Endothelial cell (in vitro differentiated cells): ENCODE data around the gene CCSER1. TPM values are rescaled to one million over a fixed set of nuclear protein-coding genes. Genes with fewer than 3 reads are reported as not detected.

Source experiments
- DNase-seq: peaks from one replicate; pipeline ENCODE4 v3.0.0; 2021; ENCODE audit warnings: low spot score
- H3K27ac Mint-ChIP-seq: one replicate; pipeline ENCODE4 v1.8.0; 2021; ENCODE audit warnings: mixed read lengths, inconsistent platforms; ENCODE audit not compliant: unreplicated experiment
- H3K27me3 Mint-ChIP-seq: one replicate; pipeline ENCODE4 v1.8.0; 2021; ENCODE audit warnings: mild to moderate bottlenecking, moderate library complexity, mixed read lengths, inconsistent platforms; ENCODE audit not compliant: unreplicated experiment
- H3K36me3 Mint-ChIP-seq: one replicate; pipeline ENCODE4 v1.8.0; 2021; ENCODE audit warnings: mild to moderate bottlenecking, low read depth, mixed read lengths, inconsistent platforms; ENCODE audit not compliant: unreplicated experiment
- H3K4me1 Mint-ChIP-seq: one replicate; pipeline ENCODE4 v1.8.0; 2021; ENCODE audit warnings: mild to moderate bottlenecking, mixed read lengths, inconsistent platforms; ENCODE audit not compliant: unreplicated experiment
- H3K4me3 Mint-ChIP-seq: one replicate; pipeline ENCODE4 v1.8.0; 2021; ENCODE audit warnings: mild to moderate bottlenecking, mixed read lengths, inconsistent platforms; ENCODE audit not compliant: unreplicated experiment
- H3K9me3 Mint-ChIP-seq: one replicate; pipeline ENCODE4 v1.8.0; 2021; ENCODE audit warnings: mixed read lengths, inconsistent platforms; ENCODE audit not compliant: unreplicated experiment
- total RNA-seq: library from RNA; stranded (reverse); fragmentation: NEBNext Ultra II Directional; extraction: Animal tissue kit (Norgen Biotek cat#: 25700); gene quantifications from one replicate; pipeline ENCODE4 v1.2.1, GENCODE V29; 2021; ENCODE audit not compliant: unreplicated experiment
- TF ChIP-seq, protein P1 (sequence below): fragments of 200-600 bp; sonication (generic); IDR thresholded peaks from one replicate; pipeline ENCODE4 v1.5.0; 2021; ENCODE audit warnings: antibody characterized with exemption; ENCODE audit not compliant: unreplicated experiment

Gene CCSER1
- total RNA-seq, 1 donor from 2014 or later = 3.0 TPM

- Mint-ChIP-seq H3K27me3 (no peaks in the 10 kb centered on the region), H3K4me1 (no peaks in the 10 kb centered on the region), H3K4me3 (no peak overlapping the region), H3K27ac (no peak overlapping the region), H3K36me3 (no peaks in the 10 kb centered on the region), H3K9me3 (no peaks in the 10 kb centered on the region)
- TF ChIP-seq, protein P1, sequence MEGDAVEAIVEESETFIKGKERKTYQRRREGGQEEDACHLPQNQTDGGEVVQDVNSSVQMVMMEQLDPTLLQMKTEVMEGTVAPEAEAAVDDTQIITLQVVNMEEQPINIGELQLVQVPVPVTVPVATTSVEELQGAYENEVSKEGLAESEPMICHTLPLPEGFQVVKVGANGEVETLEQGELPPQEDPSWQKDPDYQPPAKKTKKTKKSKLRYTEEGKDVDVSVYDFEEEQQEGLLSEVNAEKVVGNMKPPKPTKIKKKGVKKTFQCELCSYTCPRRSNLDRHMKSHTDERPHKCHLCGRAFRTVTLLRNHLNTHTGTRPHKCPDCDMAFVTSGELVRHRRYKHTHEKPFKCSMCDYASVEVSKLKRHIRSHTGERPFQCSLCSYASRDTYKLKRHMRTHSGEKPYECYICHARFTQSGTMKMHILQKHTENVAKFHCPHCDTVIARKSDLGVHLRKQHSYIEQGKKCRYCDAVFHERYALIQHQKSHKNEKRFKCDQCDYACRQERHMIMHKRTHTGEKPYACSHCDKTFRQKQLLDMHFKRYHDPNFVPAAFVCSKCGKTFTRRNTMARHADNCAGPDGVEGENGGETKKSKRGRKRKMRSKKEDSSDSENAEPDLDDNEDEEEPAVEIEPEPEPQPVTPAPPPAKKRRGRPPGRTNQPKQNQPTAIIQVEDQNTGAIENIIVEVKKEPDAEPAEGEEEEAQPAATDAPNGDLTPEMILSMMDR = no peak
- no peak for DNase-seq
Measured at GRCh38 chr4:90317785-90318184, 190.6 kb downstream of the CCSER1 start.

GRCh38 chr4:90318193-90318592 lies 191.0 kb downstream of the CCSER1 start:
- no peak for DNase-seq
- no peaks in the 10 kb centered on the region for H3K9me3 Mint-ChIP-seq
- TF ChIP-seq, protein P1 = no peak
- no peaks in the 10 kb centered on the region for H3K27me3 Mint-ChIP-seq
- H3K4me1 Mint-ChIP-seq = no peaks in the 10 kb centered on the region
- H3K4me3 Mint-ChIP-seq = no peak overlapping the region
- H3K36me3 Mint-ChIP-seq = no peaks in the 10 kb centered on the region
- no peak overlapping the region for H3K27ac Mint-ChIP-seq

GRCh38 chr4:90328558-90328957 lies 201.4 kb downstream of the CCSER1 start:
- Mint-ChIP-seq H3K27me3 (no peaks in the 10 kb centered on the region), H3K9me3 (no peaks in the 10 kb centered on the region), H3K4me3 (no peak overlapping the region), H3K4me1 (no peaks in the 10 kb centered on the region), H3K36me3 (no peaks in the 10 kb centered on the region), H3K27ac (no peak overlapping the region)
- TF ChIP-seq, protein P1 = no peak
- DNase-seq = no peak

- H3K27ac Mint-ChIP-seq = no peak overlapping the region
- no peak overlapping the region for H3K4me3 Mint-ChIP-seq
- TF ChIP-seq, protein P1 = no peak
- no peaks in the 10 kb centered on the region for H3K4me1 Mint-ChIP-seq
- no peaks in the 10 kb centered on the region for H3K36me3 Mint-ChIP-seq
- no peaks in the 10 kb centered on the region for H3K9me3 Mint-ChIP-seq
- no peak for DNase-seq
- H3K27me3 Mint-ChIP-seq = no peaks in the 10 kb centered on the region
Measured at GRCh38 chr4:90330546-90330945, 203.4 kb downstream of the CCSER1 start.

DNA sequence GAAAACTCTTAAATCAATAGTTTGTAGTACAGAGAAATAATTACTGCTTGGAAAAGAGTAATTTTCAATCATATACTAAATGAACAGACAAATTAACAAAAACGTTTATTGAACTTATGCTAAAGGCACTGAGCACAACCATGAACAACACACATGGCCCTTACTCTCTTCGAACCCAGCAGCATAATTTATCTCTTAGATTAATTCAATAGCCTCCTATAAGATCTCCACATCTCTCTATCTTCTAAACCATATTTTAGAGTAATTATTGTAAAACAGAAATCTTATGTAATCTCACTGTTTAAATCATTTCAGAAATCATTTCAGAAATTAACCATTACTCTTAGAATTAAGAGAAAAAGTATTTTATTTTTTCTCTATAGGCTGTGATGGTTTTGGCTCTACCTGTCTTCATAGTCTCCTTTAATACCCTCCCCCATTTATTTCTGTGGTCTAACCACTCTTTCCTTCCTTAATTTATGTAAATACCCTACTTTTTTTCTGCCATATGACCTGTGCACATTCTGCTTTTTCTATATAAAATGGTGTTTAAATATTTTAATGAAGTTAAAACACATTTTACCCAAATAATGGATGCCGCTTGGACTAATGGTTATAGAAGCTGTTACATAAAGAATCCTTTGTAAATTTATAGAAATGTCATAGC lies 218.5 kb downstream of the CCSER1 start:
- H3K27ac Mint-ChIP-seq = no peak overlapping the region
- no peak overlapping the region for H3K4me3 Mint-ChIP-seq
- no peaks in the 10 kb centered on the region for H3K36me3 Mint-ChIP-seq
- no peaks in the 10 kb centered on the region for H3K27me3 Mint-ChIP-seq
- DNase-seq = no peak
- H3K4me1 Mint-ChIP-seq = no peaks in the 10 kb centered on the region
- TF ChIP-seq, protein P1 = no peak
- H3K9me3 Mint-ChIP-seq = no peaks in the 10 kb centered on the region
